Activated CD8-positive, alpha-beta memory T cell treated with anti-CD3 and anti-CD28 coated beads for 24 hours (primary cell): ENCODE measurements around the gene DCLRE1A.
A peak's percentile ranks its signal among the peaks of the same experiment; 100 is the strongest.
"Not testable (repeated sequence)": the region's sequence is repeated elsewhere in the genome, so short reads cannot be mapped to it uniquely, and the experiment has no call there.

Source experiments
- DNase-seq: peaks from one replicate; pipeline ENCODE4 v3.0.0-alpha.2; 2020

DCLRE1A gene

GRCh38 chr10:113856563-113856962, 2.7 kb upstream of the DCLRE1A start:
- DNase-seq: no peak

- DNase-seq: peak; percentile 89
Measured at GRCh38 chr10:113854761-113855588, 1.1 kb upstream of the DCLRE1A start.

- DNase-seq: no peak
Measured at GRCh38 chr10:113853578-113854012, 287 bp downstream of the DCLRE1A start.

GRCh38 chr10:113849946-113850345, 3.9 kb downstream of the DCLRE1A start:
- DNase-seq: no peak

- no peak for DNase-seq
Measured at GRCh38 chr10:113849140-113849803, 4.6 kb downstream of the DCLRE1A start.

GRCh38 chr10:113846036-113846435, 7.8 kb downstream of the DCLRE1A start:
- DNase-seq: no peak

GRCh38 chr10:113843972-113844485, 9.9 kb downstream of the DCLRE1A start:
- no peak for DNase-seq

- DNase-seq: no peak
Measured at GRCh38 chr10:113842171-113842570, 11.7 kb downstream of the DCLRE1A start.

GRCh38 chr10:113828567-113828966, 25.3 kb downstream of the DCLRE1A start:
- DNase-seq: not testable (repeated sequence)

- no peak for DNase-seq
Measured at GRCh38 chr10:113825791-113826190, 28.1 kb downstream of the DCLRE1A start.

GRCh38 chr10:113823389-113823788, 30.5 kb downstream of the DCLRE1A start:
- no peak for DNase-seq

GRCh38 chr10:113822174-113822573, 31.7 kb downstream of the DCLRE1A start:
- DNase-seq: no peak

GRCh38 chr10:113821306-113821705, 32.6 kb downstream of the DCLRE1A start:
- not testable (repeated sequence) for DNase-seq

- no peak for DNase-seq
Measured at GRCh38 chr10:113820507-113820906, 33.4 kb downstream of the DCLRE1A start.

- DNase-seq: no peak
Measured at GRCh38 chr10:113819989-113820388, 33.9 kb downstream of the DCLRE1A start.

GRCh38 chr10:113814700-113815099, 39.2 kb downstream of the DCLRE1A start:
- not testable (repeated sequence) for DNase-seq

- DNase-seq: no peak
Measured at GRCh38 chr10:113808168-113808567, 45.7 kb downstream of the DCLRE1A start.

- no peak for DNase-seq
Measured at GRCh38 chr10:113806503-113806902, 47.4 kb downstream of the DCLRE1A start.

GRCh38 chr10:113802997-113803396, 50.9 kb downstream of the DCLRE1A start:
- DNase-seq: no peak

GRCh38 chr10:113801569-113801968, 52.3 kb downstream of the DCLRE1A start:
- no peak for DNase-seq

- DNase-seq: no peak
Measured at GRCh38 chr10:113791691-113792090, 62.2 kb downstream of the DCLRE1A start.

GRCh38 chr10:113788604-113789083, 65.2 kb downstream of the DCLRE1A start:
- no peak for DNase-seq
